ENCODE results near the gene RTN4RL1.
"Not testable (repeated sequence)": the region's sequence is repeated elsewhere in the genome, so short reads cannot be mapped to it uniquely, and the experiment has no call there.

The RTN4RL1 gene

GRCh38 chr17:1992541-1992940 lies 32.6 kb downstream of the RTN4RL1 start:
- in situ Hi-C loops (cut with MboI; ENCODE audit: low sequenced_read_pairs, unreplicated experiment) = no loop called here
- no peak for TF ChIP-seq CTCF (IDR thresholded peaks at IDR 0.05; ENCODE audit: borderline replicate concordance, control extremely low read depth, extremely low read depth, insufficient read depth, missing control alignments)
- DNase-seq (ENCODE audit: low spot score) = no peak

GRCh38 chr17:1989135-1989534 lies 36.0 kb downstream of the RTN4RL1 start:
- TF ChIP-seq CTCF (IDR thresholded peaks at IDR 0.05; ENCODE audit: borderline replicate concordance, control extremely low read depth, extremely low read depth, insufficient read depth, missing control alignments) = no peak
- no peak for DNase-seq (ENCODE audit: low spot score)
- in situ Hi-C loops (cut with MboI; ENCODE audit: low sequenced_read_pairs, unreplicated experiment) = no loop called here

GRCh38 chr17:1986783-1987451 lies 38.2 kb downstream of the RTN4RL1 start:
- no peak for DNase-seq (ENCODE audit: low spot score)
- no peak for TF ChIP-seq CTCF (IDR thresholded peaks at IDR 0.05; ENCODE audit: borderline replicate concordance, control extremely low read depth, extremely low read depth, insufficient read depth, missing control alignments)
- in situ Hi-C loops (cut with MboI; ENCODE audit: low sequenced_read_pairs, unreplicated experiment) = no loop called here

- in situ Hi-C loops (cut with MboI; ENCODE audit: low sequenced_read_pairs, unreplicated experiment) = no loop called here
- no peak for TF ChIP-seq CTCF (IDR thresholded peaks at IDR 0.05; ENCODE audit: borderline replicate concordance, control extremely low read depth, extremely low read depth, insufficient read depth, missing control alignments)
- DNase-seq (ENCODE audit: low spot score) = no peak
Measured at GRCh38 chr17:1985686-1986085, 39.4 kb downstream of the RTN4RL1 start.

GRCh38 chr17:1985093-1985492 lies 40.0 kb downstream of the RTN4RL1 start:
- no peak for TF ChIP-seq CTCF (IDR thresholded peaks at IDR 0.05; ENCODE audit: borderline replicate concordance, control extremely low read depth, extremely low read depth, insufficient read depth, missing control alignments)
- in situ Hi-C loops (cut with MboI; ENCODE audit: low sequenced_read_pairs, unreplicated experiment) = no loop called here
- DNase-seq (ENCODE audit: low spot score) = no peak

- in situ Hi-C loops (cut with MboI; ENCODE audit: low sequenced_read_pairs, unreplicated experiment); DNase-seq (ENCODE audit: low spot score): not testable (repeated sequence)
Measured at GRCh38 chr17:1982793-1983366, 42.3 kb downstream of the RTN4RL1 start.

GRCh38 chr17:1980665-1981250 lies 44.4 kb downstream of the RTN4RL1 start:
- TF ChIP-seq CTCF (IDR thresholded peaks at IDR 0.05; ENCODE audit: borderline replicate concordance, control extremely low read depth, extremely low read depth, insufficient read depth, missing control alignments) = no peak
- DNase-seq (ENCODE audit: low spot score) = no peak
- in situ Hi-C loops (cut with MboI; ENCODE audit: low sequenced_read_pairs, unreplicated experiment) = no loop called here

All from GM13976 (cell line).